Mesenteric fat pad (tissue), 1 donor: ENCODE measurements around the gene GNA14. TPM values are rescaled to one million over a fixed set of nuclear protein-coding genes. Genes with fewer than 3 reads are reported as not detected.
"Not testable (repeated sequence)": the region's sequence is repeated elsewhere in the genome, so short reads cannot be mapped to it uniquely, and the experiment has no call there.

Source experiments
- DNase-seq: peaks from one replicate; pipeline ENCODE4 v3.0.0-alpha.2; 2020; ENCODE audit warnings: low spot score
- total RNA-seq: library from RNA; stranded (reverse); fragmentation: NEBNext Ultra II Directional; extraction: Animal tissue kit (Norgen Biotek cat#: 25700); gene quantifications from one replicate; pipeline ENCODE4 v1.2.1, GENCODE V29; 2021
- donor health status: DM: yes; HTN: yes; CAD: no.

The GNA14 gene
- total RNA-seq, 1 donor from 2014 or later = 4.8 TPM

GRCh38 chr9:77421506-77422265 is 226.4 kb downstream of the GNA14 start:
- DNase-seq = no peak

DNA sequence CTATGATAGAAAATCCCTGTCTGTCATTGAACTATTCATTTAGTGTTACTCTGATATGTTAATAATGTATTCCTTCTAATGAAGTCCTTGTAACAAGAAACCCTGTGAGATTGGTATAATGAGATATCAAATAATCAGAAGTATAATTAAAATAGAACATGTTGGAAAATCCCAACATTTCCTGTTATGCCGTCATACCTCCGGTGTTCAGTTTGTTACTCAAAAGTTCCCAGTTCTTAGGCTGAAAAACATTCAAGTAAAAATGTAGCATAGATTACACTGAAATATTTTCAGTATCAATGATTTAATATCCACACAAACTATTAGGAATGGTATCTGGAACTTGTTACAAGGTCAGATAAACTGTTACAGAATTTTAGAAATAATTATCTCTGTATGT is 227.5 kb downstream of the GNA14 start:
- DNase-seq = no peak

GRCh38 chr9:77418226-77418625 is 229.9 kb downstream of the GNA14 start:
- no peak for DNase-seq

GRCh38 chr9:77417566-77417965 is 230.6 kb downstream of the GNA14 start:
- no peak for DNase-seq

GRCh38 chr9:77408521-77408920 is 239.6 kb downstream of the GNA14 start:
- DNase-seq = not testable (repeated sequence)

DNA sequence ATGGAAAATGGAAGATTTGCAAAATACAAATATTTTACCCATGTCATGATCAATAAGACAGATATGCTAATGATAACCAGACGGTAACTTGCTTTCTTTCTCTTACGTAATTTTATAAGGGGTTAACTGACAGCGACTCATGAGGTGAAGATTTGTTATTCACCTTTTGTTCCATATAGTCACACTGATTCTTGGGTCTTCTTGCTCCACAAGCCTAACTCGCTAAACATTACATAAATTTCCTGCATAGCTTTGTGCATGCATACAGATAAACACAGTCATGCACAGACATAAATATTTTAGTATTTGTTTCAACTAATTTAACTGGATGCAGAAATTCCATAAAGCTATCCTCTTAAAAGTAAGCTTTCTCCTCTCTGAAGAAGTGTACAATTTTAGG is 244.9 kb downstream of the GNA14 start:
- no peak for DNase-seq

GRCh38 chr9:77402286-77402685 is 245.8 kb downstream of the GNA14 start:
- DNase-seq = no peak

DNA sequence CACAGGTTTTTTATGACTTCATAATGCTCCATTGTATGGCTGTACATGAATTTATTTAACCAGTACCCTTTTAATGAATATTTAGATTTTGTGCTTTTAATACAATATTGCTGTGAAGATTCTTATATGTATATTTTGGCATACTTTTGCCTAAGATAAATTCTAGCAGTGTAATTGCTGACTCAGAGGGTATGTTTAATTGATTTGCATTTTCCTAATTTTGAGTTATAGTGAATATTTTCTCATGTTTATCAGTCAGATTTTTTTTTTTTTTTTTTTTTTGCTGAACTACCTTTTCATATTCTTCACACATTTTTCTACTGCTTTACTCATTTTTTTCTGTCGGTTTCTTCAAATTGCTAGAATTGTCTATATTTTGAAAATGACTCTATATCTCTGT is 248.2 kb downstream of the GNA14 start:
- DNase-seq = no peak

- DNase-seq = not testable (repeated sequence)
Measured at GRCh38 chr9:77398581-77398980, 249.5 kb downstream of the GNA14 start.

DNA sequence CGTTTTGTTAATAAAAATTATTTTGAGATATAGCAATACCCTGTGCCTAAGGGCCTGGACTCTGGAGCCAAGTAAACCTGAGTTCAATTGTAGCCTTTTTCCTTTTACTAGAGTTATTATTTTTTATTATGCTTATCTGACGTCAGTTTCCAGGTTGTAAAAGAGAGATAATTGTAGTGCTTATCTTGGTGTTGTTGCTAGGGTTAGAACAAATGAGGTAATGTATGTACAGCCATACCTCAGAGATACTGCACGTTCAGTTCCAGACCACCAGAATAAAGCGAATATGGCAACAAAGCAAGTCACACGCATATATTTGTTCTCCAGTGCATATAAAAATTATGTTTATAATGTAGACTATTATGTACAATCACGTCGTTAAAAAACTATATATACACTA is 255.8 kb downstream of the GNA14 start:
- no peak for DNase-seq

DNA sequence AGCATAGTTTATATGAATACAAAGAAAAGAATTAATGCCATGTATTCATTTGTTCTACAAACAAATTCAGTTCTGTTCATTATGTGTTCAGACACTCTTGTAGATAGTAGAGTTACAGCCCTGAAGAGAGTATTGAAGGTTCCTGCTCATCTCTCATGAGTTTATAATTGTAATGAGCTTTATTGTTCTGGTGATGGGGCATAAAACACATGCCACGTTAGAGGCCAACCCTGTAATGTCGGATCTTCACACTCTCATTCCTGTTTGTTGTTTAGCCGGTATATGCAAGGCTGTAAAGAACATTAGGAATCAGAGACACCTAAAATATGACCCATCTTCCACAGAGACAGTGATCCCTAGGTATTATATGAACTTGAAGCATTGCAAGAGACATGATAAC is 256.3 kb downstream of the GNA14 start:
- no peak for DNase-seq

DNA sequence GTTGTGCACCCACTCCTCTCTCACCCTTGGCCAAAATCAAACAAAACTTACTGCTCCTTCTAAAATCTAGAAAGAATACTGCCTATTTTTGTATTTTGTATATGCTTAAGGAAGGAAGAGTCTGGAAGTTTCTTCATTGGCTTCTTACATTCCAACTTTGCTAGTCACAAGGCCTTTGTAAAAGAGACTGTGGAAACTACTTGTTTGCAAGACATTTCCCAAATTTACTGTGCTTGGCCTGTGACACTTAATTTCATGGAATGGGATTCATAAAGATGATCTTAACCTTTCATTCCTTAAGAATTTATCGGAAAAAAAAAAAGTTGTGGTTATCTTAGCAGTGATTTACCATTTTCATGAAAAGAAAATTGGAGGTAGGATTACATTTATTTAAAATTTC is 261.9 kb downstream of the GNA14 start:
- DNase-seq = no peak

DNA sequence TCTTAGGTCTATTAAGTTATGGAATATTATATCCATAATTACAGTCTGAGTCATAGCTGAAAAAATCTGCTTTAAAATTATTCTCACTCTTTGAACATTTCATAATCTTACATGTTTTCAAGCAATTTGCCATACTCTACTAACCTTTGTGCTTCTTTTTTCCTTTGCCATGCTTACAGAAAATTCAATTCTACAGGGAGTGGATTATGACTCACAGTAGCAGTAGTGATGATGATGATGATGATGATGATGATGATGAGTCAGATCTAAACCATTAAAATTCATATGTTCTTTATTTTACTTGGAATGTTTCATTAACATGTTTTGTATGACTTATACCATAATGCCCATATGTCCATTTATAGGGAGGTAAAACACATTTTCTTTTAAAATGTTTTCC is 263.7 kb downstream of the GNA14 start:
- no peak for DNase-seq

- DNase-seq = peak; percentile 37
Measured at GRCh38 chr9:77375956-77376532, 272.1 kb downstream of the GNA14 start.

- DNase-seq = no peak
Measured at GRCh38 chr9:77374266-77374665, 273.9 kb downstream of the GNA14 start.
